Measurements from ENCODE around the gene COX6B2.

GRCh38 chr19:55400281-55401087 lies 46.0 kb upstream of the COX6B2 start:
- TF ChIP-seq EZH2 (IDR thresholded peaks at IDR 0.05; ENCODE audit: low read depth) (no peak), CTCF (conservative IDR thresholded peaks at IDR 0.05) (no peak)

Data from PC-9 (cell line).